ENCODE data around the gene FTO. TPM values are rescaled to one million over a fixed set of nuclear protein-coding genes. Genes with fewer than 3 reads are reported as not detected.
A peak's percentile ranks its signal among the peaks of the same experiment; 100 is the strongest.

Gene FTO
- total RNA-seq, 1 donor from 2014 or later: 107 TPM

GRCh38 chr16:53708490-53708889, 4.5 kb downstream of the FTO start:
- Mint-ChIP-seq H3K9me3 (no peaks in the 10 kb centered on the region), H3K4me1 (peaks cover 20% of the 10 kb centered on the region), H3K27me3 (ENCODE audit: low read depth) (no peaks in the 10 kb centered on the region), H3K36me3 (ENCODE audit: low read depth) (peaks cover 8% of the 10 kb centered on the region), H3K4me3 (peak overlapping the region; percentile 34), H3K27ac (ENCODE audit: unreplicated experiment) (no peak overlapping the region)
- no peak for TF ChIP-seq CTCF (conservative IDR thresholded peaks at IDR 0.05)
- DNase-seq (ENCODE audit: low read depth, low spot score): no peak

- Mint-ChIP-seq H3K36me3 (ENCODE audit: low read depth) (peaks cover 8% of the 10 kb centered on the region), H3K27me3 (ENCODE audit: low read depth) (no peaks in the 10 kb centered on the region), H3K4me1 (peaks cover 12% of the 10 kb centered on the region), H3K9me3 (no peaks in the 10 kb centered on the region), H3K4me3 (no peak overlapping the region), H3K27ac (ENCODE audit: unreplicated experiment) (no peak overlapping the region)
- no peak for DNase-seq (ENCODE audit: low read depth, low spot score)
- no peak for TF ChIP-seq CTCF (conservative IDR thresholded peaks at IDR 0.05)
Measured at GRCh38 chr16:53711390-53711789, 7.4 kb downstream of the FTO start.

GRCh38 chr16:53712065-53712464, 8.1 kb downstream of the FTO start:
- peaks cover 5% of the 10 kb centered on the region for H3K36me3 Mint-ChIP-seq (ENCODE audit: low read depth)
- H3K4me1 Mint-ChIP-seq: peaks cover 12% of the 10 kb centered on the region
- no peak overlapping the region for H3K27ac Mint-ChIP-seq (ENCODE audit: unreplicated experiment)
- no peak for DNase-seq (ENCODE audit: low read depth, low spot score)
- no peak for TF ChIP-seq CTCF (conservative IDR thresholded peaks at IDR 0.05)
- no peaks in the 10 kb centered on the region for H3K9me3 Mint-ChIP-seq
- no peak overlapping the region for H3K4me3 Mint-ChIP-seq
- H3K27me3 Mint-ChIP-seq (ENCODE audit: low read depth): no peaks in the 10 kb centered on the region

- Mint-ChIP-seq H3K27ac (ENCODE audit: unreplicated experiment) (no peak overlapping the region), H3K4me3 (no peak overlapping the region), H3K27me3 (ENCODE audit: low read depth) (no peaks in the 10 kb centered on the region), H3K4me1 (peaks cover 12% of the 10 kb centered on the region), H3K9me3 (no peaks in the 10 kb centered on the region), H3K36me3 (ENCODE audit: low read depth) (no peaks in the 10 kb centered on the region)
- DNase-seq (ENCODE audit: low read depth, low spot score): no peak
- TF ChIP-seq CTCF (conservative IDR thresholded peaks at IDR 0.05): no peak
Measured at GRCh38 chr16:53713403-53714204, 9.6 kb downstream of the FTO start.

- no peak for TF ChIP-seq CTCF (conservative IDR thresholded peaks at IDR 0.05)
- Mint-ChIP-seq H3K4me1 (peaks cover 12% of the 10 kb centered on the region), H3K36me3 (ENCODE audit: low read depth) (no peaks in the 10 kb centered on the region), H3K27me3 (ENCODE audit: low read depth) (no peaks in the 10 kb centered on the region), H3K4me3 (no peak overlapping the region), H3K9me3 (no peaks in the 10 kb centered on the region), H3K27ac (ENCODE audit: unreplicated experiment) (no peak overlapping the region)
- DNase-seq (ENCODE audit: low read depth, low spot score): no peak
Measured at GRCh38 chr16:53714205-53715022, 10.5 kb downstream of the FTO start.
